IMR-90 (cell line): ENCODE measurements around the gene PPP2R1A. TPM values are rescaled to one million over a fixed set of nuclear protein-coding genes. Genes with fewer than 3 reads are reported as not detected.

Source experiments
- ATAC-seq: fragments of 200-7000 bp; cut with Tn5 transposase; 2 replicates; pipeline ENCODE4 v1.9.1; 2020; ENCODE audit warnings: low read depth, mild to moderate bottlenecking, moderate library complexity
- BruUV-seq: library from RNA; stranded (reverse); fragments of 400-500 nt; replicated peaks from 2 replicates; lab custom pipeline; 2021; lab: Mats Ljungman, UMichigan
- CTCF ChIA-PET: fragments of 300-600 bp; formaldehyde crosslinking; extraction: SDS; loops from one replicate; lab custom pipeline; 2021; ENCODE audit warnings: antibody characterized with exemption; lab: Yijun Ruan, JAX
- POLR2A ChIA-PET: fragments of 300-600 bp; sonication (Branson Sonifier 250); formaldehyde crosslinking; loops from one replicate; lab custom pipeline; 2022; ENCODE audit warnings: antibody characterized with exemption; ENCODE audit not compliant: unreplicated experiment; lab: Charles Lee
- DNase-seq: peaks from one replicate; pipeline ENCODE4 v3.0.0; 2013
- H2AFZ ChIP-seq: replicated peaks from 2 replicates; pipeline ENCODE3; 2013; ENCODE audit warnings: low read length, mild to moderate bottlenecking; ENCODE audit not compliant: poor library complexity
- H2AK5ac ChIP-seq: 2 replicates; pipeline ENCODE4 v1.6.1; 2013; ENCODE audit warnings: low read depth, low read length, inconsistent platforms
- H2AK9ac ChIP-seq: replicated peaks from 2 replicates; pipeline ENCODE3; 2013; ENCODE audit warnings: mild to moderate bottlenecking, low read depth, low read length, moderate library complexity; ENCODE audit not compliant: poor library complexity
- H2BK120ac ChIP-seq: 2 replicates; pipeline ENCODE4 v1.6.1; 2013; ENCODE audit warnings: low read depth, low read length, inconsistent platforms
- H2BK15ac ChIP-seq: 3 replicates; pipeline ENCODE4 v1.6.1; 2013; ENCODE audit warnings: low read depth, low read length, inconsistent platforms
- H2BK20ac ChIP-seq: 2 replicates; pipeline ENCODE4 v1.6.1; 2013; ENCODE audit warnings: low read depth, mild to moderate bottlenecking, inconsistent platforms, low read length, moderate library complexity
- H2BK5ac ChIP-seq: 2 replicates; pipeline ENCODE4 v1.6.1; 2013; ENCODE audit warnings: mild to moderate bottlenecking, low read depth, low read length, inconsistent platforms; ENCODE audit not compliant: poor library complexity, severe bottlenecking
- H3K14ac ChIP-seq: replicated peaks from 2 replicates; pipeline ENCODE4 v1.6.1; 2013; ENCODE audit warnings: low read depth, low read length, inconsistent platforms
- H3K18ac ChIP-seq: 2 replicates; pipeline ENCODE4 v1.6.1; 2013; ENCODE audit warnings: low read depth, low read length, control low read depth
- H3K23ac ChIP-seq: 2 replicates; pipeline ENCODE4 v1.6.1; 2013; ENCODE audit warnings: low read depth, low read length, inconsistent platforms
- H3K27ac ChIP-seq: 2 replicates; pipeline ENCODE4 v1.5.1; 2013; ENCODE audit warnings: mild to moderate bottlenecking, control low read depth, low read length; ENCODE audit not compliant: insufficient read depth
- H3K27me3 ChIP-seq: 2 replicates; pipeline ENCODE4 v1.6.1; 2013; ENCODE audit warnings: low read length; ENCODE audit not compliant: control insufficient read depth, insufficient read depth
- H3K36me3 ChIP-seq: 2 replicates; pipeline ENCODE4 v1.6.1; 2013; ENCODE audit warnings: low read length, mixed read lengths; ENCODE audit not compliant: control insufficient read depth, insufficient read depth
- H3K4ac ChIP-seq: 2 replicates; pipeline ENCODE4 v1.6.1; 2013; ENCODE audit warnings: low read depth, low read length, inconsistent platforms
- H3K4me1 ChIP-seq: 2 replicates; pipeline ENCODE4 v1.6.1; 2013; ENCODE audit warnings: low read length, mixed read lengths; ENCODE audit not compliant: control insufficient read depth, insufficient read depth
- H3K4me2 ChIP-seq: 2 replicates; pipeline ENCODE4 v1.6.1; 2013; ENCODE audit warnings: low read depth, mild to moderate bottlenecking, control low read depth, low read length, moderate library complexity
- H3K4me3 ChIP-seq: 2 replicates; pipeline ENCODE4 v1.5.1; 2013; ENCODE audit warnings: low read depth, mild to moderate bottlenecking, control low read depth, low read length, moderate library complexity; ENCODE audit not compliant: insufficient read depth
- H3K56ac ChIP-seq: 2 replicates; pipeline ENCODE4 v1.6.1; 2013; ENCODE audit warnings: low read length, inconsistent platforms; ENCODE audit not compliant: insufficient read depth; ENCODE audit errors: extremely low read depth
- H3K79me1 ChIP-seq, 2 experiments: 2 replicates each; pipeline ENCODE4 v1.6.1; 2013; ENCODE audit warnings: low read length in 2 of 2, inconsistent platforms in 1 of 2, low read depth in 1 of 2
- H3K9ac ChIP-seq: 2 replicates; pipeline ENCODE4 v1.6.1; 2013; ENCODE audit warnings: low read depth, low read length, control low read depth
- H3K9me1 ChIP-seq: 2 replicates; pipeline ENCODE4 v1.6.1; 2013; ENCODE audit warnings: low read length, inconsistent platforms; ENCODE audit not compliant: insufficient read depth
- H3K9me3 ChIP-seq: 2 replicates; pipeline ENCODE4 v1.6.1; 2013; ENCODE audit warnings: low read length; ENCODE audit not compliant: control insufficient read depth, insufficient read depth
- H4K20me1 ChIP-seq: 2 replicates; pipeline ENCODE4 v1.6.1; 2013; ENCODE audit warnings: low read length, inconsistent platforms; ENCODE audit not compliant: insufficient read depth
- H4K5ac ChIP-seq: 2 replicates; pipeline ENCODE4 v1.6.1; 2013; ENCODE audit warnings: mild to moderate bottlenecking, low read depth, low read length, control low read depth
- H4K8ac ChIP-seq, 2 experiments: 2 replicates each; pipeline ENCODE4 v1.6.1; 2013; ENCODE audit warnings: low read depth in 2 of 2, low read length in 2 of 2, control low read depth in 1 of 2, inconsistent platforms in 1 of 2
- H4K91ac ChIP-seq: 2 replicates; pipeline ENCODE4 v1.6.1; 2013; ENCODE audit warnings: low read depth, low read length, inconsistent platforms; ENCODE audit not compliant: insufficient read depth
- MAFK ChIP-seq: IDR thresholded peaks from 2 replicates; pipeline ENCODE4 v1.6.1; 2012; ENCODE audit warnings: low read depth, low read length, improper control_type of control experiment
- MXI1 ChIP-seq: IDR thresholded peaks from 2 replicates; pipeline ENCODE4 v1.6.1; 2012; ENCODE audit warnings: low read depth, mild to moderate bottlenecking, low read length, moderate library complexity, borderline replicate concordance
- POLR2A ChIP-seq: IDR thresholded peaks from 2 replicates; pipeline ENCODE4 v1.6.1; 2012; ENCODE audit warnings: mild to moderate bottlenecking, low read depth, low read length
- WGBS, 2 experiments: methylation state at CpG; one replicate each; pipeline versions ENCODE4 v1.1.5 to v1.1.7; 2013; ENCODE audit warnings: missing lambda C conversion rate in 2 of 2; ENCODE audit not compliant: insufficient read length in 1 of 2; ENCODE audit errors: extremely low coverage in 2 of 2; 5-methylcytosine and 5-hydroxymethylcytosine counted together
- dilution Hi-C: fragments of 300-500 bp; cut with HindIII; formaldehyde crosslinking; loops from one replicate; pipeline ENCODE4 v1.14.3; 2018; ENCODE audit warnings: low sequenced_read_pairs; ENCODE audit not compliant: unreplicated experiment
- in situ Hi-C: fragments of 300-500 bp; cut with MboI; formaldehyde crosslinking; loops from 3 replicates; pipeline ENCODE4 v1.14.3; 2019; ENCODE audit warnings: low sequenced_read_pairs, inconsistent platforms, mixed read lengths
- intact Hi-C: fragments of 100-400 bp; cut with micrococcal nuclease; formaldehyde crosslinking; loops from 2 replicates; pipeline ENCODE4 v1.10.0; 2022
- polyA plus RNA-seq, 3 experiments: library from polyadenylated mRNA; depleted of rRNA; stranded (reverse); fragments of >200 nt; gene quantifications; 2 replicates each; pipeline ENCODE4 v1.2.3, GENCODE V29; 2012; ENCODE audit warnings: low replicate concordance in 1 of 3
- total RNA-seq: library from RNA; depleted of rRNA; stranded (reverse); fragments of >200 nt; gene quantifications from 2 replicates; pipeline ENCODE4 v1.2.3, GENCODE V29; 2012
- TF ChIP-seq, protein P1 (sequence below): fragments of 150-350 bp; IDR thresholded peaks from 2 replicates; pipeline ENCODE4 v1.6.1; 2016; ENCODE audit warnings: low read depth, mild to moderate bottlenecking, low read length, moderate library complexity, borderline replicate concordance

PPP2R1A gene
- total and polyA plus RNA-seq, 2 of the 4 experiments (the other 2 are of a cell fraction), result 173 to 250 TPM

DNA sequence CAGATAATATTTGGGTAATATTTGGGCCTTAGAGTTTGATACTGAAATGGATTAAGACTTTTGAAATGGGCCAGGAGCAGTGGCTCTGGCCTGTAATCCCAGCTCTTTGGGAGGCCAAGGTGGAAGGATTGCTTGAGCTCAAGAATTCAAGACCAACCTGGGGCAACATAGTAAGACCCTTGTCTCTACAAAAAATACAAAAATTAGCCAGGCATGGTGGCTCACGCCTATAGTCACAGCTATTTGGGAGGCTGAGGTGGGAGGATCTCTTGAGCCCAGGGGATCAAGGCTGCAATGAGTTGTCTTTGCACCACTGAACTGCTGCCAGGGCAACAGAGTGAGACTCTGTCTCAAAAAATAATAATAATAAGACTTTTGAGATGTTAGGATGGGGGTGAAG lies 17.5 kb upstream of the PPP2R1A start:
- no CpG with 5 or more reads among the region's 1 CpG for WGBS, 2 experiments
- H3K23ac ChIP-seq, result no peak overlapping the region
- in situ Hi-C loops, result no loop called here
- BruUV-seq, result no TSS peak
- no peak overlapping the region for H3K4ac ChIP-seq
- H3K79me1 ChIP-seq, result peaks cover 5 to 14% of the 10 kb centered on the region in 2 experiments; a peak in 3 of 4 replicates
- H3K56ac ChIP-seq, result no peak overlapping the region
- peak overlapping the region; percentile 79 to 85; a peak in 3 of 4 replicates for H4K8ac ChIP-seq
- H3K27me3 ChIP-seq, result no peaks in the 10 kb centered on the region
- H2BK15ac ChIP-seq, result no peak overlapping the region
- intact Hi-C loops, result no loop called here
- ChIA-PET CTCF (no interaction called here), POLR2A (no interaction called here)
- no peak for DNase-seq
- no peaks in the 10 kb centered on the region for H3K9me3 ChIP-seq
- no peak overlapping the region for H4K91ac ChIP-seq
- no peak overlapping the region for H3K4me2 ChIP-seq
- H4K20me1 ChIP-seq, result no peaks in the 10 kb centered on the region
- H2AFZ ChIP-seq, result no peak overlapping the region
- ATAC-seq, result no peak
- peaks cover 7% of the 10 kb centered on the region for H3K36me3 ChIP-seq
- H3K4me1 ChIP-seq, result no peaks in the 10 kb centered on the region
- H4K5ac ChIP-seq, result no peak overlapping the region
- H3K14ac ChIP-seq, result no peak overlapping the region
- no peak overlapping the region for H2BK120ac ChIP-seq
- no peak overlapping the region for H3K27ac ChIP-seq
- H3K9ac ChIP-seq, result no peak overlapping the region
- dilution Hi-C loops, result no loop called here
- TF ChIP-seq MAFK (no peak), MXI1 (no peak), POLR2A (no peak)
- TF ChIP-seq, protein P1, sequence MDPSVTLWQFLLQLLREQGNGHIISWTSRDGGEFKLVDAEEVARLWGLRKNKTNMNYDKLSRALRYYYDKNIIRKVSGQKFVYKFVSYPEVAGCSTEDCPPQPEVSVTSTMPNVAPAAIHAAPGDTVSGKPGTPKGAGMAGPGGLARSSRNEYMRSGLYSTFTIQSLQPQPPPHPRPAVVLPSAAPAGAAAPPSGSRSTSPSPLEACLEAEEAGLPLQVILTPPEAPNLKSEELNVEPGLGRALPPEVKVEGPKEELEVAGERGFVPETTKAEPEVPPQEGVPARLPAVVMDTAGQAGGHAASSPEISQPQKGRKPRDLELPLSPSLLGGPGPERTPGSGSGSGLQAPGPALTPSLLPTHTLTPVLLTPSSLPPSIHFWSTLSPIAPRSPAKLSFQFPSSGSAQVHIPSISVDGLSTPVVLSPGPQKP, result no peak
- H3K18ac ChIP-seq, result no peak overlapping the region
- H3K9me1 ChIP-seq, result no peaks in the 10 kb centered on the region
- H2BK20ac ChIP-seq, result no peak overlapping the region
- no peak overlapping the region for H2AK5ac ChIP-seq
- H2AK9ac ChIP-seq, result peak overlapping the region; percentile 12
- no peak overlapping the region for H2BK5ac ChIP-seq
- no peak overlapping the region for H3K4me3 ChIP-seq
